ENCODE measurements around the gene SF1. TPM values are rescaled to one million over a fixed set of nuclear protein-coding genes. Genes with fewer than 3 reads are reported as not detected.
A peak's percentile ranks its signal among the peaks of the same experiment; 100 is the strongest.
"Not testable (repeated sequence)": the region's sequence is repeated elsewhere in the genome, so short reads cannot be mapped to it uniquely, and the experiment has no call there.

SF1 gene, protein sequence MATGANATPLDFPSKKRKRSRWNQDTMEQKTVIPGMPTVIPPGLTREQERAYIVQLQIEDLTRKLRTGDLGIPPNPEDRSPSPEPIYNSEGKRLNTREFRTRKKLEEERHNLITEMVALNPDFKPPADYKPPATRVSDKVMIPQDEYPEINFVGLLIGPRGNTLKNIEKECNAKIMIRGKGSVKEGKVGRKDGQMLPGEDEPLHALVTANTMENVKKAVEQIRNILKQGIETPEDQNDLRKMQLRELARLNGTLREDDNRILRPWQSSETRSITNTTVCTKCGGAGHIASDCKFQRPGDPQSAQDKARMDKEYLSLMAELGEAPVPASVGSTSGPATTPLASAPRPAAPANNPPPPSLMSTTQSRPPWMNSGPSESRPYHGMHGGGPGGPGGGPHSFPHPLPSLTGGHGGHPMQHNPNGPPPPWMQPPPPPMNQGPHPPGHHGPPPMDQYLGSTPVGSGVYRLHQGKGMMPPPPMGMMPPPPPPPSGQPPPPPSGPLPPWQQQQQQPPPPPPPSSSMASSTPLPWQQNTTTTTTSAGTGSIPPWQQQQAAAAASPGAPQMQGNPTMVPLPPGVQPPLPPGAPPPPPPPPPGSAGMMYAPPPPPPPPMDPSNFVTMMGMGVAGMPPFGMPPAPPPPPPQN
- 100 to 1,000 TPM; 453 to 463 TPM for total RNA-seq

DNA sequence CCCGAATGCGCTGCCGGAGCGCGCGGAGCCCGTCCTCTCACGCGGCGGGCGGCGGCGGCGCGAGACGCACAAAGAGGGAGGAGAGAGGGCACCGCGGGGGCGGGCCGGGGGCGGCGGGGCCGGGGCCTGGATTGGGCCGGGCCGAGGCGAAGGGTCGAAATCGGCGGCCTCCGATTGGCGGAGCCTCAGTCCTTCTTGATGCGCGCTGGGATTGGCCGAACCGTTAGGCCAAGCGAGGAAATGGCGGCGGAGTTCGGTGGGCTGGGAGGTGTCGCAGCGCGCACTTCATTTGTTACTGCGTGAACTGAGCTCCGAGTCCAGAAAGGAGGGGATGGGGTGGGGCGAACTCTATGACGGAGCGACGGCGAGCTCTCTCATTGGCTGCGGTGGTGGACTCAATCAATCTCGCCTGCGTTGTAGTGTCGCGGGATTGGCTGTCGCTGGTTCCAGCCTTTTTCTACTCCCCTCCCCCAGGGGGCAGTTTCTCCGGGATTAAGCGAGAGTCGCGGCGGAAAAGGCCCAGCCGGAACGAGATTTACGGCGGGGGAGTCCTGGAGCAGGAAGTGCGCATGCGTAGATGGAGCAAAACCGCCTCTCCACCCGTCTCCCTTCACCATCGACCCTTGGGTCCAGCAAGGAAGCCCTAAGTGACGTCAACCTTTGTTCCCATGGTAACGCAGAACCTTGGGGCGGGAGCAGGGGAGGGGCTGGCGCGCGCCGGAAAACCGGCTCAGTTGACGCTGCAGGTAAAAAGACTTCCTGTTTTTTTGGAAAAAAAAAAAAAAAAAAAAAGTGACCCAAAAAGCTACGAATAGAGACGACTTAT is at the start of gene SF1:
SF1 (minus strand) TSS at position 70 of the 826 bp plus-strand sequence. CDS start 150 bp downstream, outside the sequence.
- no peaks in the 10 kb centered on the region for H3K9me3 Mint-ChIP-seq
- H3K36me3 Mint-ChIP-seq, result peaks cover 42% of the 10 kb centered on the region
- H3K4me1 Mint-ChIP-seq, result peaks cover 50% of the 10 kb centered on the region
- H3K27ac Mint-ChIP-seq, result peak within 1 kb of the TSS; percentile 97
- H3K27me3 Mint-ChIP-seq, result no peaks in the 10 kb centered on the region
- H3K4me3 Mint-ChIP-seq, result peak within 1 kb of the TSS; percentile 91
- DNase-seq, result peak; percentile 98

DNA sequence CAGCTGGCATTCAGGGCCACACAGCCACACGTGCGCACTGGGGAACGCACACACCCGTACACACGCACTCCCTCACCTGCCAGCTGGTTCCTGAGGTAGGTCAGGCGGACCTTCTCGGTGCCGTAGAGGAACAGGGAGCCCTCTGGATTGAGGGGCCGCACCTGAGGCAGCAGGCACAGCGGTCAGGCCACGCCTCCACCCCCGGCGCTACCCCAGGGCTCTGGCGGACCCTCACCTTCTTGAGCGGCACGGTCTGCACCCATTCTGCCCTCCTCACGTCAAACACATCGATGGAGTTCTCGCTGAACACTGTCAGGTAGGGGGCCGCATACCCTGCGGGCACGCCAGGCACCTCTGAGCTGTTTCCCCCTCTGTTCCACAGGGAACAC is 49.1 kb upstream of the SF1 start:
- Mint-ChIP-seq H3K4me1 (no peaks in the 10 kb centered on the region), H3K4me3 (no peak overlapping the region), H3K36me3 (no peaks in the 10 kb centered on the region), H3K9me3 (no peaks in the 10 kb centered on the region), H3K27ac (no peak overlapping the region), H3K27me3 (no peaks in the 10 kb centered on the region)
- no peak for DNase-seq

DNA sequence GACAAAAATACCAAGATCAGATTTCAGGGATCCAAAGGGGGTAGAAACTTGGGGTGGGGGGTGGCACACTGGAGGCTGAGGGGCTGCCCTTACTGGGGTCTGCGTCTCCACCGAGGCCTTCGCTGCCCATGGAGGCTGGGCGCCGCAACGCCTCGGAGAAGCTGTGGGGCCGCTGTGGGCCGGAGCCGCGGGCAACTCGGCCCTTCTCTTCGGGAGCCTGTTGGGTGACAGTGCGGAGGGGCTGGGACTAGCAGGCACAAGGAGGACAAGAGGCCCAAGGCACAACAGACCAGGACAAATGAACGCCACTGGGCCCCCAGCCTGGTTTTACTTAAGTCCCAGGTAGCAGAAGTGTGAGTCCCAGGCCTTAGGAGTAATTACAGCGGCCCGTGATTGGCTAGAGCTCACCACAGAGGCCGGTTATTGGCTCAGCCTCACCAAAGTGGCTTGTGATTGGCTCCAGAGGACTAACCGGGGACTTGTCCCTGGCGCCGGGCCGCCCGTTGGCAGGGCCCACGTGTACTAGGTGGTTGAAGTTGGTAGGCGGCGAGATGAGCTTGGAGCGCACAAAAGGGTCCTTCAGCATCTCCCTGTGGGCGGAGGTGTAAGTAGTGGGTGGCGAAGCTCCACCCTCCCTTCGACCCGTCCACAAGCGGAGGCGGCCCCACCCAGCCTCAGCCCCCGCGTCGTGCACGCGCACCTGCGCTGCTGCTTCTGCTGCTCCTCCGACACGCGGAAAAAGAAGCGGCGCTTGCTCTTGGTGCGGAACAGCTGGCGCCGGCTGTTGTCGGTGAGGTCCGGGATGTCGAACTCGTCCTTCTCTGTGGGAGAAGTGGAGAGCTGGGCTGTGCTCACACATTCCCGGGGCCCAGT is 48.5 kb upstream of the SF1 start:
- no peak overlapping the region for H3K27ac Mint-ChIP-seq
- H3K36me3 Mint-ChIP-seq, result no peaks in the 10 kb centered on the region
- H3K4me3 Mint-ChIP-seq, result no peak overlapping the region
- H3K27me3 Mint-ChIP-seq, result no peaks in the 10 kb centered on the region
- H3K9me3 Mint-ChIP-seq, result no peaks in the 10 kb centered on the region
- no peaks in the 10 kb centered on the region for H3K4me1 Mint-ChIP-seq
- no peak for DNase-seq

DNA sequence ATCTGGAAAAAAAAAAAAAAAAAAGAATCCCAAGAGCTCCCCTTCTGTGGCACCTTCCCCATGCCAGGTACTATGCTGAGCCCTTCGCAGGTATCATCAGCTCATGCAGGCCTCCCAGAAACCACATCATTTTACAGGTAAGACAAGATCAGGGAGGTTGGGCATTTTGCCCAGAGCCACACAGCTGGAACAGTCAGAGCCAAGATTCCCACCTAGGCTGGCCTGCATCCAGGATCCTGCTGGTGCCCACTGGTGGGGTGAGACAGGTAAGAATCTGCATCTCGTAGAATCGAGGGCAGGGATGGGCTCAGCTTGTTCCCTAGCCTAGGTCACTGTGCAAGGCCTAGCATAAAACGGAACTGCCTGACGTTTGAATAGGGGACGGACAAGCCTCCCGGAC is 47.7 kb upstream of the SF1 start:
- Mint-ChIP-seq H3K27me3 (no peaks in the 10 kb centered on the region), H3K4me1 (no peaks in the 10 kb centered on the region), H3K36me3 (no peaks in the 10 kb centered on the region), H3K9me3 (no peaks in the 10 kb centered on the region), H3K4me3 (no peak overlapping the region), H3K27ac (no peak overlapping the region)
- DNase-seq, result no peak

DNA sequence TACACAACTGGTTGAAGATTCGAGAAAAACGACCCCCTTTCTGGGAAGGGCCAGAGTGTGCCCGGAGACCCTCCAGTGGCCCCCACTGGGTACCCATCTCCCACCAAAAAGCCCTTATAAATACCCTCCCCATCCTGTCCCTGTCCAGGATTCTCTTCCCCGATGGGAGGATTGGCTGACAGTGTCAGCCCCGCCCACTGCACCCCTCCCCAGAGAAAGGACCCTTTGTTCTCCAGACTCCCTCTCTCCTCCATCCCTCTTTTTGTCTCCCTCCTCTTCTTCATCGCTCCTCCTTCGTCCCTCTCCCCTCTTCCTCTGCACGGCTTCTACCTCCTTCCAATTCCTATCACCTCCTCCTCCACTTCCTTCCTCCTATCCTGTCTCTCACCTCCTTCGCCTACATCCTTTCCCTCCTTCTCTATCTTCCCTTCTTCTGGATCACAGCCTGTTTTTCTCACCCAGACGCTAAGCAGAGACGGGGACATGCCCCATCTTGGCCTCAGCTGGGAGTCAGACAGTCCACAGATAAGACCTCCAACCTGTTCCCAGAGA is 45.3 kb upstream of the SF1 start:
- Mint-ChIP-seq H3K36me3 (no peaks in the 10 kb centered on the region), H3K27me3 (no peaks in the 10 kb centered on the region), H3K4me1 (no peaks in the 10 kb centered on the region), H3K9me3 (no peaks in the 10 kb centered on the region), H3K27ac (no peak overlapping the region), H3K4me3 (no peak overlapping the region)
- no peak for DNase-seq

DNA sequence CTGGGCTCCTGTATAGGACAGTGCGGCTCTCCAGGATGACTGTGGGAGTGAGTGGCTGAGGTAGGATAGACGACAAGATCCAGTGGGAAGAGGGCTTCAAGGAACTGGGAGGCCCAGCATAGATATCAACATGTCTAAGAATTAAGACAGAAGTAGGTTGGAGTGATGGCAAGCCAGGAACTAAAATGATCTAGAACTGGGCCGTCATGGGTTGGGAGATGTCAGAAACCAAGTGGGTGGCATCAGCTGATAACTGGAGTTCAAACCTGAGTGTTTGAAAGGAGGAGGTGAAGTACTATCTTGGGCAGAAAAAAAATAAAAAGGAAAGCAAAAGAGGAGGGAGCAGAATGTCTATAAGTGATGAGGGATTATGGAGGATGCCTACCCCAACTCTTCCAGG is 39.1 kb upstream of the SF1 start:
- DNase-seq, result no peak
- Mint-ChIP-seq H3K27ac (no peak overlapping the region), H3K36me3 (no peaks in the 10 kb centered on the region), H3K27me3 (no peaks in the 10 kb centered on the region), H3K4me1 (no peaks in the 10 kb centered on the region), H3K4me3 (no peak overlapping the region), H3K9me3 (no peaks in the 10 kb centered on the region)

DNA sequence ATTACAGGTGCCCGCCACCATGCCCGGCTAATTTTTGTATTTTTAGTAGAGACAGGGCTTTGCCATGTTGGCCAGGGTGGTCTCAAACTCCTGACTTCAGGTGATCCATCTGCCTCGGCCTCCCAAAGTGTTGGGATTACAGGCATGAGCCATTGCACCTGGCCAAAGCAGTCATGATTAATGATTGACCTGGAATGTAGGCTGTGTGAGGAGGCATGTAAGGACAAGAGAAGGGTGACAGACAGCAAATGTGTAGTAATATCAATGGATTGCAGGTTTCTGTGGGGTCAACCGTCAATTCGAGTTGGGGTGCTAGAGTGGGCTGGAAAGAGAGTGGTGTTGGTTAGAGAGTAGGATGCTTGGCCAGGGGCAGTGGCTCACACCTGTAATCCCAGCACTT is 37.1 kb upstream of the SF1 start:
- not testable (repeated sequence) for H3K4me1 Mint-ChIP-seq, DNase-seq

DNA sequence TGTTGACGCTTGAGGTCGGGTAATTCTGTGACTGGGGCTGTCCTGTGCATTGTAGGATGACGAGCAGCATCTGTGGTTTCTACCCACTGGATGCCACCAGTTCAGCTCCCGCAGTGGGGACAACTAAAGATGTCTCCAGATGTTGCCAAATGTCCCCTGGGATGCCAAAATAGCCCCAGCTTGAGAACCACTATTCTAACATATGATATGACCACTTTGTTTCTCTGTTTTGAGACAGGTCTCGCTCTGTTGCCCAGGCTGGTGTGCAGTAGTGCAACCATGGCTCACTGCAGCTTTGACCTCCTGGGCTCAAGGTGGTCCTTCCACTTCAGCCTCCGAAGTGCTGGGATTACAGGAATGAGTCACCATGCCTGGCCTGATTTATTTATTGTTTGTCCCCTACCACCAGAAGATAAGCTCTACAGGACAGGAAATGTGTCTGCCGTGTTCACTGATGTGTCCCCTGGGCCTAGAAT is 36.4 kb upstream of the SF1 start:
- no peak overlapping the region for H3K27ac Mint-ChIP-seq
- H3K36me3 Mint-ChIP-seq, result peaks cover 2% of the 10 kb centered on the region
- H3K4me3 Mint-ChIP-seq, result no peak overlapping the region
- DNase-seq, result no peak
- H3K9me3 Mint-ChIP-seq, result no peaks in the 10 kb centered on the region
- peaks cover 4% of the 10 kb centered on the region for H3K4me1 Mint-ChIP-seq
- H3K27me3 Mint-ChIP-seq, result no peaks in the 10 kb centered on the region

More for the DNA sequence above, 37.1 kb upstream of the SF1 start:
- H3K27me3 Mint-ChIP-seq, H3K9me3 Mint-ChIP-seq, H3K36me3 Mint-ChIP-seq, H3K27ac Mint-ChIP-seq, H3K4me3 Mint-ChIP-seq: not testable (repeated sequence)

DNA sequence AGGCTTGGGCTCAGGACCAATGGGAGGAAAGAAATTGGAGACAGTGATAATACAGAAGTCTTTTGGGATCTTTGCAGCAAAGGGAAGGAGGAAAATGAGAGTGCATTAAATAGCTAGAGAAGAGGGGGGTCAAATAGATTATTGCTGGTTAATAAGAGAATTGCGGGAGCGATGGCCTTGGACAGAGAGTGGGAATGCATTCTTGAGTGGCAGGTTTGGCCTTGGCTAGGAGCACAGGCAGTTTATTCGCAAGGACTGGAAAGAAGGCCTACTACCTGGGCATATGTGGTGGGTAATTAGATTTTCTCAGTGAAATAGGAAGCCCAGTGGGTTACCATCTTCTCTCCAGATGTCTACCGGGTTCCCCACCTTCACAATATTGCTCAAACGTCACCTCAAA is 35.5 kb upstream of the SF1 start:
- no peak for DNase-seq

DNA sequence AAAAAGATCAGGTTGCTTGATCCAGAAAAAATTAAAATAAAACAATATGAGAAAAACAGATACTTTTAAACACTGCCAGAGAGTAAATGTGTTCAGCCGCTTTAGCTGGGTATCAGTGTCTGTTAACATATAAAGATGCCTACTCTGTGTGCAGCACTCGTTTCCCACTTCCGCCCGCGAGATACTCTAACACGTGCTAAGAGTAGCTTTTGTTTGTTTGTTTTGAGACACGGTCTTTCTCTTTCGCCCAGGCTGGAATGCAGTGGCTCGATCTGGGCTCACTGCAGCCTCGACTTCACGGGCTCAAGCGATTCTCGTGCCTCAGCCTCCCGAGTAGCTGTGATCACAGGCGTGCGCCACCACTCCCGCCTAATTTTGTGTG is 32.5 kb upstream of the SF1 start:
- Mint-ChIP-seq H3K36me3 (peaks cover 8% of the 10 kb centered on the region), H3K4me1 (peaks cover 17% of the 10 kb centered on the region), H3K4me3 (peak overlapping the region; percentile 97), H3K27ac (peak overlapping the region; percentile 91), H3K27me3 (no peaks in the 10 kb centered on the region), H3K9me3 (no peaks in the 10 kb centered on the region)
- DNase-seq, result no peak

More for the DNA sequence above, 35.5 kb upstream of the SF1 start:
- Mint-ChIP-seq H3K27me3 (no peaks in the 10 kb centered on the region), H3K4me3 (no peak overlapping the region), H3K4me1 (peaks cover 11% of the 10 kb centered on the region), H3K36me3 (peaks cover 2% of the 10 kb centered on the region), H3K9me3 (no peaks in the 10 kb centered on the region), H3K27ac (no peak overlapping the region)

DNA sequence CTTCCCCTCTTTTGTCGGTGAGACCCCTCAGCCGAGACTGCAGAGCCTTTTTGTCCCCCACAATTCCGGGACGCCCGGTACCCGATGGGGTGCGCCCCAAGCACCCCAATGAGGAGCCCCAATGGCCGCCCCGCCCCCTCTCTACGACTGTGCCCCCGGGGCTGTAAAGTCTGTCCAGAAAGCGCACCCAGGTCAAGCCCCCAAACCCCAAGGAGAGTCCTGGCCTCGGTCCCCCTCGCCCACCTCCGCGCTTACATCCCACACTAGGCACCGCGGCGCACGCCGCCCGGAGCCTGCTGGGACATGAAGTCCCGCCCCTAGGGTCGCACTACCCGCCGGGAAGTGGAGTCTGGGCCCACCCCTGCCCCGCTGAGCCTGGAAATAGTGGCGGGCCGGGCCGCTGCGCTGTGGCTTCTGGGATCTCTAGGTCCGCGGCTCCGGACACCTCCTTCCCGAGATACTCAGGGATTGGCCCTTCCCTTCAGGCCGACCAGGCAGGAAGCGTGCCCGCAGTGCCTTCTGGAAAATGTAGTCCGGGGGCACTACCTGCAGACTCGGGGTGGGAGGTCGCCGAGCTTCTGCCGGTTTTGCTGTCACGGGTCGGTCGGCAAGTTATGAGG is 32.0 kb upstream of the SF1 start, which contains the start of gene MEN1:
MEN1 (minus strand) TSS at position 281 of the 620 bp plus-strand sequence. CDS start 442 bp downstream, outside the sequence.
- peak within 1 kb of the TSS; percentile 97 for H3K4me3 Mint-ChIP-seq
- H3K36me3 Mint-ChIP-seq, result peaks cover 8% of the 10 kb centered on the region
- no peaks in the 10 kb centered on the region for H3K9me3 Mint-ChIP-seq
- peak within 1 kb of the TSS; percentile 91 for H3K27ac Mint-ChIP-seq
- DNase-seq, result peak; percentile 90
- peaks cover 17% of the 10 kb centered on the region for H3K4me1 Mint-ChIP-seq
- no peaks in the 10 kb centered on the region for H3K27me3 Mint-ChIP-seq

DNA sequence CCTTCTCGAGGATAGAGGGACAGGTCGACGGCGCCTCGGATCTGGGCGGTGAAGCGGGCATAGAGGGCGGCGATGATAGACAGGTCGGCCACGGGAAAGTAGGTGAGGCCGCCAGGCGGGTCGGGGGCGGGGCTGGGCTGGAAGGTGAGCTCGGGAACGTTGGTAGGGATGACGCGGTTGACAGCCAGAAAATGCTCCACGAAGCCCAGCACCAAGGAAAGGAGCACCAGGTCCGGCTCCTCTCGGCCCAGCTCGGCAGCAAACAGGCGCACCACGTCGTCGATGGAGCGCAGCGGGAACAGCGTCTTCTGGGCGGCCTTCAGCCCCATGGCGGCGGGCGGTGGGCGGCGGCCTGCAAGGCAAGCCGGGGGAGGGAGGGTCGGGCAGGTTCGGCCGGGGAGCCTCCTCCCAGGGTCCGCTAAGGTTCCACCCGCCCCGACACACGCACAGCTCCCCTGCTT is 31.5 kb upstream of the SF1 start:
- no peaks in the 10 kb centered on the region for H3K27me3 Mint-ChIP-seq
- peaks cover 17% of the 10 kb centered on the region for H3K4me1 Mint-ChIP-seq
- peak overlapping the region; percentile 91 for H3K27ac Mint-ChIP-seq
- peak overlapping the region; percentile 97 for H3K4me3 Mint-ChIP-seq
- no peaks in the 10 kb centered on the region for H3K9me3 Mint-ChIP-seq
- DNase-seq, result peak; percentile 43
- H3K36me3 Mint-ChIP-seq, result peaks cover 8% of the 10 kb centered on the region

DNA sequence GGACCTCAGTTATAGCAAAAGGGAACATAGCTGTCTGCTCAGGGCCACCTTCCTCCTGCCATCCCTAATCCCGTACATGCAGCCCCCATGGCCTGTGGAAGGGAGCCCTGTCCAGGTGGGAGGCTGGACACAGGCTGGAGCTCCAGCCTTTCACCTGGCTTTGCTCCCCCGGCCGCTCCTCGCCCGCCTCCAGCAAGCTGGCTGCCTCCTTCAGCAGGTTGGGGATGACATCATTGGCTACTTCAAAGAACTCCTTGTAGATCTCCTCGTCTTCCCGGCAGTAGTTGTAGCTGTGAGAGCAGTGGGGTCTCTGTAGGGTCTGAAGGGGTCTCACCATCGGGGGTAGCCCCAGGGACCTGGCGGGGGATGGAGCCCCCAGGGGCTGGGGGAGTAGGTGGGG is 27.1 kb upstream of the SF1 start:
- no peaks in the 10 kb centered on the region for H3K27me3 Mint-ChIP-seq
- H3K9me3 Mint-ChIP-seq, result no peaks in the 10 kb centered on the region
- DNase-seq, result no peak
- no peak overlapping the region for H3K27ac Mint-ChIP-seq
- no peak overlapping the region for H3K4me3 Mint-ChIP-seq
- peaks cover 29% of the 10 kb centered on the region for H3K4me1 Mint-ChIP-seq
- peaks cover 8% of the 10 kb centered on the region for H3K36me3 Mint-ChIP-seq
